ENCODE measurements around the gene MEGF8. TPM values are rescaled to one million over a fixed set of nuclear protein-coding genes. Genes with fewer than 3 reads are reported as not detected.
"Not testable (repeated sequence)": the region's sequence is repeated elsewhere in the genome, so short reads cannot be mapped to it uniquely, and the experiment has no call there.

MEGF8 gene
- total RNA-seq, 1 donor from 2014 or later: 113 TPM

DNA sequence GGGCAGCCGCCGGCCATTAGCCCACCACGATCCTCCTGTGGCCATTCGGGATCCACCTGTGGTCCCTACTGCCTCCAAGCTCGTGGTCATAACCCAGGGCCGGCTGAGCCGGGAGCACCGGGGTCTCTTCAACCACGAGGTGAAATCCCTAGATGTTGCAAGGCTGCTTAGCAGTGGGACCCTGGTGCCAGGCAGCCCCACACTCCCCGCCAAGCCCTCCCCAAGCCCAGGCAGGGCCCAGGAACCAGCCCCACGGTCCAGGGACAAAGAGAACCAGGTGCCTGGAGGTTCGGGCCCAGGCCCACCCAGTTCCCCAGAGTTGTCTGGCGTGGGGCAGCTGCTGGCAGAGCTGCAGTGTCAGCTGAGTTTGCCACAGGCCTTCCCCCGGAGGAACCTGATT, 15.7 kb upstream of the MEGF8 start:
- no peak for DNase-seq (ENCODE audit: low read depth)

DNA sequence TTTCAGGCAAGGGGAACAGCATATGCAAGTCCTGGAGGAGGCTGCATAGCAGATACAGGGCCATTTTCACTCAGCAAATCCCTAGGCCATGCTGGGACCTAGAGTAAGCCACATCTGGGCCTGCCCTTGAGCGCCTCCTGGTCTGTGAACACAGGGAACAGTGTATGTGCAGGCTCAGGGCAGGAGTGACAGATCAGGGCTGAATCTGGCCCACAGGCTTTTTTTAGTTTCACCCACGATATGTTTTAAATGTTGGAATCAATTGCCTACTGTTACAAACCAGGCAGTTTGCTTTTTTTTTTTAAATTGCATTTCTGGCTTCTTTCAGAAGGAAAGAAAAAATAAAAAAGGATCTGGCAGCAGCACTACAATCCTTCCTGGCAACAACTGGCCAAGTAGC, 13.8 kb upstream of the MEGF8 start:
- DNase-seq (ENCODE audit: low read depth): no peak

DNA sequence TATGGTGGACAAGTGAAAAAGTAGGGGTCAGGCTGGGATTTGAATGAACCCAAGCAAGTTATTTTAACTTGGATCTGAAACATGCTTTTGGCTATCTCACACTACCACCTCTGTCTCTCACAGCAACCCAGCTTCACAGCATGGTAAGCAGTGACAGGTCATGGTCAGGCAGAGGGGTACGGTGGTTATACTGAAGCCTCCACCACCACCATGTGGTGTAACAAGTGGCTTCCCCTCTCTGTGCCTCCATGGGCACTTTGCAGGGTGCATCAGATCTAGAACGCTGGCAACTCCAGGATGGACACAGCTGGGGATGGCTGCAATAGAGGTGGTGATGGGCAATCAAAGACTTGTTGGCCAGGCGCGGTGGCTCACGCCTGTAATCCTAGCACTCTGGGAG, 13.1 kb upstream of the MEGF8 start:
- no peak for DNase-seq (ENCODE audit: low read depth)

DNA sequence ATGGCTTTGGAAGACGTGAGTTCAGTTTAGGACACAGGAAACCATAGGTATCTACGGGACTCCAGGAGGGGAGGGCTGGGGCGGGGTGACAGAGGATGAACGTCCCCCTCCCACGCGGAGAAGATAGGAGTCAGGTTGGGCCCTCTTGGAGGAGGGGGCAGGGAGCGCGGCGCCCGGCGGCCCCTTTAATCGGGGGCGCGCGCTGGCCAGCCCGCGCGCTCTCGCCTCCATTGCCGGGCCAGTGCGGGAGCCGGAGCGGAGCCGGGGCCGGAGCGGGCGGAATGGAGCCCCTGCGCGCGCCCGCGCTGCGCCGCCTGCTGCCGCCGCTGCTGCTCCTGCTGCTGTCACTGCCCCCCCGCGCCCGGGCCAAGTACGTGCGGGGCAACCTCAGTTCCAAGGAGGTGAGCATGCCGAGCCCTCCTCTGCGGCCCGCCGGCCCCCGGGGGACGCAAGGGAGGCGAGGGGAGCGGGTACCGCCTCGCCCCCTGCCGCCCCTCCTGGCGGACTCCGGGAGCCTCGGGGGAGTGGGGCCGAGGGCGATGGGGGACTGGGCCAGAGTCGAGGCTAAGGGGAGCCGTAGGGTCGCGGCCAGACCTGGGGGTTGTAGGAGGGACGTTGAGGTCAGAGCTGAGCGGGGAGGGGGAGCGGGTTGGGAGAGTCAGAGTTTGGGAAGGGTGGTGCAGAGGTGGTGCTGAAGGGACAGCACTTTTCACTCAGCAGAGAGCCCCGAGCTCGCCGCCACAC, 12.2 kb upstream of the MEGF8 start, which contains the start of gene TMEM145:
TMEM145 (plus strand) TSS at position 214 of the 744 bp plus-strand sequence; CDS start at position 282, 68 bp downstream.
- DNase-seq (ENCODE audit: low read depth): peak; percentile 17

DNA sequence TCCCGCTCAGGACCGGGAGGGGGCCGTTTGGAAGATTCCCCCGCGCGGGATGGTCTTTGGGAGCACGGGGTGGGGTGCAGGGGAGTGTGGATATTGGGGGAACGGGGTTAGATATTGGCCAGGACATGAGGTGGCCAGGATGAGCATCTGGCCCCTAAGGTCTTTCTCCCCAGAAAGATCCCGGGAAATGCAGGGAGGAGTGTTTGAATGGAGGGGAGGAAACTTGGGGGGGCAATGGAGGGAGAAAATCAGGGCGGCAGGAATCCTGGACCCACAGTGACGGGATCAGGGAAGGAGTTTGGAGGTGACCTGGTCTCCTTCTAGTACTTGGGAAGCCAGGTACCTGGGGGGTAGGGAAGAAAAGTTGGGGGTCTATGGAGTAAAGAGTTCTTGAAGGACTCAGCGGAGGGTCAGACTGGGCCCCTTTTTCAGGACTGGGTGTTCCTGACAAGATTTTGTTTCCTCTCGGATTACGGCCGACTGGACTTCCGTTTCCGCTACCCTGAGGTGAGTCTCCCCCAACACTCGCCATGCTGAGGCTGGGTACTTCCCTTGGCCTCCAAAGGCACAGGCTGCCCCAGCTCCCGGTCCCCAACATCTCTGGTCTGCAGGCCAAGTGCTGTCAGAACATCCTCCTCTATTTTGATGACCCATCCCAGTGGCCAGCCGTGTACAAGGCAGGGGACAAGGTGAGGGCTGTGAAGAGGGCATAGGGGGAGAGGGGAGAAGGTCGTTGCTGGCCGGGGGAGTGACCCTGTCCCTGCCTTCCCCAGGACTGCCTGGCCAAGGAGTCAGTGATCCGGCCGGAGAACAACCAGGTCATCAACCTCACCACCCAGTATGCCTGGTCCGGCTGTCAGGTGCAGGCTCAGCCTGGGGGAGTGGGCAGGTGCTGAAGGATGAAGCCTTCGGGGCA, 11.3 kb upstream of the MEGF8 start:
- DNase-seq (ENCODE audit: low read depth): no peak

DNA sequence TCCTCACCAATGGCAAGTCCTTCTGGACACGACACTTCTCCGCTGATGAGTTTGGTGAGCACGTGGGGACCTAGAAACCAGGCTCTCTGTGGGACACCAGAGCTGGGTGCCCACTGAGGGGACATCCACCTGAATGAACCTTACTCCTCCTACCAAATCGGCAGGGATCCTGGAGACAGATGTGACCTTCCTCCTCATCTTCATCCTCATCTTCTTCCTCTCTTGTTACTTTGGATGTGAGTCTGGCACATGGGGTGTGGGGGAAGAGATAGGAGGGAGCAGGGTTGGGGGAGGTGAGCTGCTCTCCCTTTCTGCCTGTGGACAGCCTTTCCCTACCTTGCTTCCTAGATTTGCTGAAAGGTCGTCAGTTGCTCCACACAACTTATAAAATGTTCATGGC, 10.4 kb upstream of the MEGF8 start:
- DNase-seq (ENCODE audit: low read depth): no peak

DNA sequence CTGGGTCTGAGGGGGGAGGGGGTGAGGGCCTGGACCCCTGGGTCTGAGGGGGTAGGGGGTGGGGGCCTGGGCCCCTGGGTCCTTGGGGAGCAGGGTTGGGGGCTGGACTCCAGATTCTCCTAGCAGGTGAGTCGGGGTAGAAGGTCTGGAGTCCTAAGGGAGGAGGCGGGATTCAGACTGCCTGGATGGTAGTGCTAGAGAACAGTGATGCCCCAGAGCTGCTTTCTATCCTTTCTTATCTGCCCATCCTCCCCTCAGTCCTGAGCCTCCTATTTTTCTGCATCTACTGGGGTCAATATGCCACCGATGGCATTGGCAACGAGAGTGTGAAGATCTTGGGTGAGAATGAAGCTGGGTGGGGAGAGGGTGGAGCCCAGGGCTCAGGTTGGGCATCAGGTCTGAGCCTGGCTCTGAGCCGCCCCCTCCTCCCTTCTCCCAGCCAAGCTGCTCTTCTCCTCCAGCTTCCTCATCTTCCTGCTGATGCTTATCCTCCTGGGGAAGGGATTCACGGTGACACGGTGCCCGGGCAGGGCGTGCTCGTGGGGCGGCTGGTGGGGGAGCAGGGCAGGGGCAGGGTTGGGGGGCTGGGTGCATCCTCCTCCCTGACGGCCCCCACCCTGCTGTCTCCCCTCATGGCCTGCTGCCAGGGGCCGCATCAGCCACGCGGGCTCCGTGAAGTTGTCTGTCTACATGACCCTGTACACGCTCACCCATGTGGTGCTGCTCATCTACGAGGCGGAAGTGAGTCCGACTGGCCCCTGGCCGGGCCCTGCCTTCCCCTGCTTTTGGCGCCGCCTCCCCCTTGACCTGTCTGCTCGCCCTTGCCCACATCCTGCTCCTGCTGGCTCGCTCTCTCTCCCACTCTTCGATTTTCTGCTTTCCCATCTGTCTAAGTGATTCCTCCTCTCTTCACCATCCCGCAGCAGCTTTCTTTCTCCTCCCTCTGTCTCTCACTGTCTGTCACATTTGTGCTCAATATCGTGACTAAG, 8.9 kb upstream of the MEGF8 start:
- DNase-seq (ENCODE audit: low read depth): no peak

DNA sequence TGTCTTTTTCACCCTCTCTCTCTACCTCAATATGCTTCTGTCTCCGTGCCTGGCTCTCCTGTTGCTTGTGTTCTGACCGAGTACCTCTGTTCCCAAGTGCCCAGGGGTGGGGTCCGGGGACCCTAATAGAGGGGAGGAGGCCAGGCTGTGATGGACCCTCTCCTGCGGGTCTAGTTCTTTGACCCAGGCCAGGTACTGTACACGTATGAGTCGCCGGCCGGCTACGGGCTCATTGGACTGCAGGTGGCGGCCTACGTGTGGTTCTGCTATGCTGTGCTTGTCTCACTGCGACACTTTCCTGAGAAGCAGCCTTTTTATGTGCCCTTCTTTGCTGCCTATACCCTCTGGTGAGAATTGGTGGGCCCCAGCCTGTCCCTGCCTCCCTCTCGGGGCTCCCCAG, 7.9 kb upstream of the MEGF8 start:
- no peak for DNase-seq (ENCODE audit: low read depth)

DNA sequence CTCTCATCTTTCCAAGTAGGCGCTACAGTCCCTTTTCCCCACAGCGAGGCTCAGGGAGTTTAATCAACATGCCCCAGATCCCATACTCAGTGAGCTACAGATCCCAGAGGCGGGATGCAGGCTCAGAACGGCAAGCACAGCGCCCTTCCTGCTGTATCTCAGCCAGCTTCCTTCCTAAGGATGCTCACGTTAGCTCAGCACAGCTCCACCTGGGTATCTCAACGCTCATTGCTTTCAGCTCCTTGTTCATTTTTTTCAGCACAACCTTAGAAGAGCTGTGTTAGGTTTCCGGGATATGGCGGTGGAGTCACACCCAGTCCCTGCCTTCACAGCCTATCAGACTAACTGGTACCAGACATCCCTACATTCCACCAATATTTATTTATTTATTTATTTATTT, 3.1 kb upstream of the MEGF8 start:
- no peak for DNase-seq (ENCODE audit: low read depth)

DNA sequence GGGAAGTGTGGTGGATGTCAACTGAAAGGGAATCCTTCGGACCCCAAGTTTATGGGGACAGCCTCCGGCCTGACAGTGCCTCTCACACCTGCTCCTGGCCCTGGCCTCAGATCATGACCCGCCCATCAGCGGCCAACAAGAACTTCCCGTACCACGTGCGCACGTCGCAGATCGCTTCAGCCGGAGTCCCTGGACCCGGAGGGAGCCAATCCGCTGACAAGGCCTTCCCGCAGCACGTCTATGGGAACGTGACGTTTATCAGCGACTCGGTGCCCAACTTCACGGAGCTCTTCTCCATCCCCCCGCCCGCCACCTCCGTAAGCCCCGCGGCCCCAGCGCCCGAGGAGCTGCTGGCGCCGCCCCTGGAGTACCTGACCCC, 2.0 kb upstream of the MEGF8 start:
- DNase-seq (ENCODE audit: low read depth): no peak

DNA sequence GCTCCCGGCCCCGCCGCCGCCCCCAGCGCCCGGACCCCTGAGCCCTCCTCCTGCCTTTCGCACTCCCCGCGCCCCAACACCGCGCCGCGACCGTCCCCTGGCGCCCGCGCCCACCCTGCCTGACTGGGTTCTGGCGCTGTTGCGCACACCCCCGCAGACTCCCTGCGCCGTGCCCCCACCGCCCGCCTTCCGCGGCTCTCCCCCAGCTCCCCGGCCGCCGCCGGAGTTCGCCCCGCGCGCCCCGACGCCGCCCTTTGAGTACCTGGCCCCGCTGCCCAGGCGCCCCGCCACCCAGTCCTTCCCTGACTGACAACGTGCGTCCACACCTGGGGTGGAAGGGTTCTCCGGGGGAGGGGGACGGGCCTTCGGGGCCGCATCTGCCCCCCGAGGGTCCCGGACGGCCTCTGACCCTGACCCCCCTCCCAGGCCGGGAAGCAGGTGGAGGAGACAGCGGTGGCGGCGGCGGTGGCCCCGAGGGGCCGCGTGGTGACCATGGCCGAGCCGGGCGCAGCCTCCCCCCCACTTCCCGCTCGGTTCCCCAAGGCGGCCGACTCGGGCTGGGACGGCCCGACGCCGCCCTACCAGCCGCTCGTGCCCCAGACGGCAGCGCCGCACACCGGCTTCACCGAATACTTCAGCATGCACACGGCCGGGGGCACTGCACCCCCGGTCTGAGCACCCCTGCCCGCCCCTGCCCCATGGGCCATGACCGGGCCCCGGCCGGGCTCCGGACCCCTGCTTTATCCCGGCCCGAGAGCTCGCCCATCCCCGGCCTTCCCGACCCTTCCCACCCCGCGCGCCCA, 1.4 kb upstream of the MEGF8 start:
- no peak for DNase-seq (ENCODE audit: low read depth)

DNA sequence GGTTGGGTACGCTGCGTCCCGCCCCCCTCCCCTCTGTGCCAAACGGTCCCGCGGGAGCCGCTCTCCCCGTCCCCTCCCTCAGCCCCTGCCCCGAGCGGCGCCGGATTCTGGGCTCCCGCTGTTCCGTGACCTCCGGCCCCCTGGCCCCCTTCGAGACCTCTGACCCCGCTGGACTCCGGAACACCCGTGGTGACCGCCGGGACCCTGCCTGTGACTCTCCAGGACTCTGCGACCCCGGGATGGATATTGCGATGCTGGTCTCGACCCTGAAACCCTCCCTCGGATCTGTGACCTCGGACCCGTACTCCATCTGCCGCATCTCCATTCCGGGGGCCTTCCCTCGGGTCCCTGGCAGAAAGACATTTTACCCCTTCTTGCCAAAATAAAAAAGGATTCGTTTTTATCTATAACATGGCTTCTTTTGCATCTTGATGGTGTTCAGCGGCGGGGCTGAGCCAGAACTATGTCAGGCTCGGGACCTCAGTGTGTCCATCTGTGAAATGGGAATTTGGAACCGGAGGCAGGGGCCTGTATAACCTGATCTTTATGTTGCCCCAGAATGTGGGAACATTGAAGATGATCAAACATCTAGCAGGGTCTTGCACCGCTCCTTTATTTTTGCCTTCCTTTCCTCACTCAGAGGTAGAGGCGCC, 654 bp upstream of the MEGF8 start:
- DNase-seq (ENCODE audit: low read depth): no peak

DNA sequence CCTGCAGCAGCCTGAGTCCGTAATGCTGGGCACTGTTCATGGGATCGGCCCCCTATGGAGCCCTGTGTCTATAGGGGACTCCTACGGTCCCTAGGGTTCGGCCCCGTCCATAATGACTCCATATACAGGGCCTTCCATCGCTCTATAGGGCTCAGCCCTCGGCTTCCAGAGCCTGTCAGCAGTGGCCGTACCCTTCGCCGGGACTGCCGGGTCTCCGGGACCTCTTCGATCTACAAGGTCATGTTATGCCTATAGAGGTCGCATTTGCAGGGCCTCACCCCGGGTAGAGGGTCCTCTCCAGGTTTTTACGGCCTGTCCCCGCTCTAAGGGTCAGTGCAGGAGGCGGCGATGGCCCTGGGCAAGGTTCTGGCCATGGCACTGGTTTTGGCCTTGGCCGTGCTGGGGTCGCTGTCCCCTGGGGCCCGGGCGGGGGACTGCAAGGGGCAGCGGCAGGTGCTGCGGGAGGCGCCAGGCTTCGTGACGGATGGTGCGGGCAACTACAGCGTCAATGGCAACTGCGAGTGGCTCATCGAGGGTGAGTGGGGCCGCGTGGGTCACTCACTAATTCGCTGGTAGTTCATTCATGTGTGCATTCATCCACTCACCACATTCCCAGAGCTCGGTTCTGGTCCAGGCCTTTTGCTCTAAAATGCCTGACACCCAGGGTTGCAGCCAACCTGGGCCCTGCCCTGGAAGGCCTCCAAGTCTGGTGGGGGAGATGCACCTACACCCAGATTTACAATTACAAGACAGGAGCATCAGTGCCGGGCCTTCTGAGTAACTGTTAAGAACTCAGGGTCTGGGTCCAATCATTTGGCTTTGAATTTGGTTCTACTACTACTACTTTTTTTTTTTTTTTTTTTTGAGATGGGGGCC, 699 bp downstream of the MEGF8 start:
- DNase-seq (ENCODE audit: low read depth): no peak

DNA sequence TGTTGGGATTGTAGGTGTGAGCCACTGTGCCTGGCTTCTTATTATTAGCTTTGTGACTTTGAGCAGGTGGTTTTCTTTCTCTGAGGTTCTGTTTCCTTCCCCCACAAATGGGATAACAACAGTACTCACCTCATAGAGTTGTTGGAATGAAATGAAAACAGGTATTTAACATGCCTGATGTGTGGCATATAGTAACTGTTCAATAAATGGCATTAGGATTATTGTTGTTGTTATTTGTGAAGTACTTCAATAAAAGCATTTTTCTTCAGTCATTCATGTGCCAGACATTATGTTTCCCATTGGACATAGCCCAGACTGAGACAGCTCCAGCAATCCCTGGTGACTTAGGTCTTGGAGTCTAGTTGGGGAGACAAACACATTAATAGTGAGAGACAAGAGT, 1.5 kb downstream of the MEGF8 start:
- DNase-seq (ENCODE audit: low read depth): no peak

DNA sequence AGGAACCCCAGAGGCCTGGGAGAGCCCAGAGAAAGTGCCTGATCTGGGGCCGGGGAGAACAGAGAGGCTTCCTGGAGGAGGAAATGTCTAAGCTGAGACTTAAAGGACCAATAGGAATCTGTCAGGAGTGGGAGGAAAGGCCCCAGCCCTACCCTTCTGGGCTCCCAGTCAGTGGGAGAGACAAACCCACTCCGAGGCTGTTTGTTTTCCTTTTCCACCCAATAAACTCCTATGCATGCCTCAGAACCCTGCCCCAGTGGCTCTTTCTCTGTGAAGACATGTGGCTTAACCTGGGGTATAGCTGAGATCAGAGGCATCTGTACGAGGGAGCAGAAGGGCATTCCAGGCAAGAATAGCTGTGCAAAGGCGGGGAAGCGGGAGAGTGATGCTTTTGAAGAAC, 1.9 kb downstream of the MEGF8 start:
- DNase-seq (ENCODE audit: low read depth): no peak

DNA sequence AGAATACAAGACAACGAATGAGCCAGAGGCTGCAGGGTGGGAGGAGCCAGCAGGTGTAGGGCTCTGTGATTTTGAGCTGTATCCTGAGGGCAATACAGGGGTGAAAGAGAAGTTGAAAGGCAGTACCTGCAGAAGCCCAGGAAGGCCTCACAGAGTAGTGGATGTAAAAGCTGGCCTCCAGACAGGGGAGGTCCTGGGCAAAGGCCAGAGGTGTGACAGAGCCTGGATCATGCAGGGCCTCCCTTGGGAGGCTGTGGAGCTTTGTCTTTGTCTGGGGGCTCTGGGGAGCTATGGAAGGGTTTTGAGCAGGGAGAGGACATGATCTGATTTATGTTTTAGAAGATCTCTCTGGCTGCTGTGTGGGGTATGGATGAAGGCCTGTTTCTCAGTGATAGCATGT, 2.7 kb downstream of the MEGF8 start:
- DNase-seq (ENCODE audit: low read depth): no peak

DNA sequence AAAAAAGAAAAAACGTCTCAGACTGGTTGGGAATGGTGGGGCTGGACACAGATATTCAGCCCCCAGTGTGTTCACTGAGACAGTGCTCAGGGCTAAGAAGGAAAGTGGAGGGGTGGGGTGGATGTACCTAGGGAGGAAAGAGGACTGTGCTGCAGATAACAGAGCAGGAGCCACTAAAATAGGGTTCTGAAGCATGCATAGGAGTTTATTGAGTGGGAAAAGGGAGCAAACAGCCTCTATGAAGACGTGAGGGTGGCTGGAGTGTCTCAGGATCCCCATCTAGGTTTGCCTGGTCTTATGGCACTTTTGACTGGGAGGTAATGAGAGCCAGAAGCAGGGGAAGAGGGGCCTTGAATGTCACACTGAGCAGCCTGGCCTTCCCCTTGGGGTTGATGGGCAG, 3.4 kb downstream of the MEGF8 start:
- no peak for DNase-seq (ENCODE audit: low read depth)

DNA sequence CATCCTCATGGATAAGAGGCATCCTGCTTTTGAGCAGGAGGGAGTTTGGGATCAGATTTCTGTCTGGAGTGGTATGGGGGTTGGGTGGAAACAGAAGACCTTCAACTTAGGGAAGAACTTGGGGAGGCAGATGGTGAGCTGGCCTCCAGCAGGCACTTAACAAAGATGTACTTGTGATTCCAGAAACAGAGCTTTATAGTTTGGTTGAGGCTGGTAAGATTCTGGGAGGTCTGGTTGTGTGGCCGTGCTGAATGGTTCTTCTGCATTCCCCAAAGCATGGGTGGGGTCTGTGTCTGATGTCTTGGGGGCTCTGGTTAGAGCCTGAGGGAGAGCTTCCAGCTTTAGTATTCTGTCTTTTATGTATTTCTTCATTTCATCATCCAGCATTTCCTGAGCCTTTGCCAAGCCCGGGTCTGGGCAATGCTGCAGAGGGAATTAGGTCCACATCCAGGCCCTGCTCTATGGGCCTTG, 4.8 kb downstream of the MEGF8 start:
- DNase-seq (ENCODE audit: low read depth): no peak

DNA sequence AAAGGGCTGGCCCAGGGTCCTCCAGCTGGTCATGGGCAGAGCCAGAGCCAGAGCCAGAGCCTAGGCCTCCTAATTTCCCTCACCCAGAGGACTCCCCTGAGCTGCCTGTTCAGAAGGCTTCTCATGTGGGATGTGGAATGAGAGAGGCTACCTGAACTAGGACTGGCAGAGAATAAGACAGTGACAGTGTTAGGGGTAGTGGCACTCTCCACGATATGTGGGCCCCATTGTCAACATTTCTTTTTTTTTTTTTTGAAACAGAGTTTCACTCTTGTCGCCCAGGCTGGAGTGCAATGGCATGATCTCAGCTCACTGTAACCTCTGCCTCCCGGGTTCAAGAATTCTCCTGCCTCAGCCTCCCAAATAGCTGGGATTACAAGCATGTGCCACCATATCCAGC, 5.9 kb downstream of the MEGF8 start:
- not testable (repeated sequence) for DNase-seq (ENCODE audit: low read depth)
